HG02852 (cell line): ENCODE measurements around the gene MAN1A2.
"Not testable (repeated sequence)": the region's sequence is repeated elsewhere in the genome, so short reads cannot be mapped to it uniquely, and the experiment has no call there.

Experiments used
- ATAC-seq: cut with Tn5 transposase; IDR thresholded peaks from one replicate; pipeline ENCODE4 v1.9.1; 2021; ENCODE audit warnings: mild to moderate bottlenecking, moderate library complexity; ENCODE audit not compliant: unreplicated experiment

Gene MAN1A2

GRCh38 chr1:117555806-117556205 is 188.6 kb downstream of the MAN1A2 start:
- ATAC-seq = no peak

- ATAC-seq = no peak
These were observed 189.1 kb downstream of the MAN1A2 start for GRCh38 chr1:117556341-117556740.

- ATAC-seq = no peak
These were observed 189.7 kb downstream of the MAN1A2 start for GRCh38 chr1:117556976-117557375.

GRCh38 chr1:117558451-117558850 is 191.2 kb downstream of the MAN1A2 start:
- ATAC-seq = not testable (repeated sequence)

GRCh38 chr1:117559139-117559538 is 191.9 kb downstream of the MAN1A2 start:
- no peak for ATAC-seq

GRCh38 chr1:117559985-117560384 is 192.7 kb downstream of the MAN1A2 start:
- no peak for ATAC-seq

GRCh38 chr1:117561071-117561470 is 193.8 kb downstream of the MAN1A2 start:
- no peak for ATAC-seq

- no peak for ATAC-seq
These were observed 194.3 kb downstream of the MAN1A2 start for GRCh38 chr1:117561551-117561950.

GRCh38 chr1:117562581-117563491 is 195.6 kb downstream of the MAN1A2 start:
- ATAC-seq = no peak

- no peak for ATAC-seq
These were observed 196.2 kb downstream of the MAN1A2 start for GRCh38 chr1:117563492-117563875.

GRCh38 chr1:117564227-117565075 is 197.2 kb downstream of the MAN1A2 start:
- no peak for ATAC-seq

GRCh38 chr1:117565076-117565556 is 197.9 kb downstream of the MAN1A2 start:
- ATAC-seq = no peak

- no peak for ATAC-seq
These were observed 198.7 kb downstream of the MAN1A2 start for GRCh38 chr1:117565745-117566455.

GRCh38 chr1:117566556-117566955 is 199.3 kb downstream of the MAN1A2 start:
- ATAC-seq = no peak

- ATAC-seq = no peak
These were observed 200.2 kb downstream of the MAN1A2 start for GRCh38 chr1:117567435-117567834.

- ATAC-seq = no peak
These were observed 200.7 kb downstream of the MAN1A2 start for GRCh38 chr1:117567976-117568375.

GRCh38 chr1:117568999-117569398 is 201.8 kb downstream of the MAN1A2 start:
- no peak for ATAC-seq

GRCh38 chr1:117569856-117570255 is 202.6 kb downstream of the MAN1A2 start:
- no peak for ATAC-seq

GRCh38 chr1:117570988-117571409 is 203.8 kb downstream of the MAN1A2 start:
- ATAC-seq = no peak

GRCh38 chr1:117571496-117571895 is 204.2 kb downstream of the MAN1A2 start:
- ATAC-seq = no peak

- ATAC-seq = no peak
These were observed 205.3 kb downstream of the MAN1A2 start for GRCh38 chr1:117572546-117572945.
